Activated T-helper 1 cell treated with Interleukin-2 at 50 U/mL for 16 hours (primary cell): ENCODE results near the gene CLMN.
"Not testable (repeated sequence)": the region's sequence is repeated elsewhere in the genome, so short reads cannot be mapped to it uniquely, and the experiment has no call there.

Source experiments
- DNase-seq: peaks from one replicate; pipeline ENCODE4 v3.0.0-alpha.2; 2020; ENCODE audit warnings: low read depth

The CLMN gene

GRCh38 chr14:95285566-95285965 lies 34.1 kb downstream of the CLMN start:
- DNase-seq, result no peak

DNA sequence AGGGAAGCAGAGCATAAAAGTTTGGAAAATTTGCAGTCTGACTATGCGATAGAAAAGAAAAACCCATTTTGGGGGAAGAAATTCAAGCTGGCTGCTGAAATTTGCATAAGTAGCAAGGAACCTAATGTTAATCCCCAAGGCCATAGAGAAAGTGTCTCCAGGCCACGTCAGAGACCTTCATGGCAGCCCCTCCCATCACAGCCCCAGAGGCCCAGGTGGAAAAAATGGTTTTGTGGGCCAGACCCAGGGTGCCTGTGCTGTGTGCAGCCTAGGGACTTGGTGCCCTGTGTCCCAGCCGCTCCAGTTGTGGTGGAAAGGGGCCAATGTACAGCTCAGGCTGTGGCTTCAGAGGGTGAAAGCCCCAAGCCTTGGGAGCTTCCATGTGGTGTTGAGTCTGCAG lies 35.9 kb downstream of the CLMN start:
- not testable (repeated sequence) for DNase-seq

DNA sequence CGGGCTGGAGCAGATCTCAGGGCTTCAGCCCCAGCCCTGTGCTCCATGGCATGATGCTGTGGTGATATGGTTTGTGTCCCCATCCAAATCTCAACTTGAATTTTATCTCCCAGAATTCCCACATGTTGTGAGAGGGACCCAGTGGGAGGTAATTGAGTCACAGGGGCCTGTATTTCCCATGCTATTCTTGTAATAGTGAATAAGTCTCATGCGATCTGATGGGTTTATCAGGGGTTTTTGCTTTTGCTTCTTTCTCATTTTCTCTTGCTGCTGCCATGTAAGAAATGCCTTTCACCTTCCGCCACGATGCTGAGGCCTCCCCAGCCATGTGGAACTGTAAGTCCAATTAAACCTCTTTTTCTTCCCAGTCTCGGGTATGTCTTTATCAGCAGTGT lies 36.7 kb downstream of the CLMN start:
- DNase-seq, result not testable (repeated sequence)

DNA sequence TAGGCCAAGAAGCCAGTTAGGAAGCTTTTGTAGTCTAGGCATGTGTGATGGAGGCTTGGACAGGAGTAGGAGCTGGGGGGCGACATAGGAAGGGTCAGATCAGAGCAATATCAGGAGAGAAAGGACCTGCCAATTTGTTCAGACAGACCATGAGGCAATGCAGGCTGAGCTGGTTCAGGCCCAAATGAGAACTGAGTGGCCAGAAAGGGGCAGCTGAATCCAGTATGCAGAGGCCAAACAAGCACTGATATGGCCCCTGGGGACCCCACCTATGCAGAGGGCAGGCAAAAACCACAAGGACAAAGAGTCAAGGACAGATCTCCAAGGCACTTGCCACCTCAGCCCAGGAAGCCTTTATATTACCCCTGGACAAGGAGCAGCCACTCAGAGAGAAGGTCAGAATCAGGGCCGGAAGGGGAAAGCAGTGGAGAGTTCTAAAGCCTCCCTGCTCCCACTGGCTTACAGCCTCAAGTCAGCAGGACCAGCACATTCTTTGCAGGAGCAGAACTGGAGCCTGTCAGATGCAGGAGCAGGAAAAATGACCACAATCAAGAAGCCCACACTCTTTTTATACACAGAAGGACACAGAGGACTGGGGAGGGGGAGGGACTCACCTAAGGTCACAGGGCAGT lies 37.2 kb downstream of the CLMN start:
- DNase-seq, result no peak

DNA sequence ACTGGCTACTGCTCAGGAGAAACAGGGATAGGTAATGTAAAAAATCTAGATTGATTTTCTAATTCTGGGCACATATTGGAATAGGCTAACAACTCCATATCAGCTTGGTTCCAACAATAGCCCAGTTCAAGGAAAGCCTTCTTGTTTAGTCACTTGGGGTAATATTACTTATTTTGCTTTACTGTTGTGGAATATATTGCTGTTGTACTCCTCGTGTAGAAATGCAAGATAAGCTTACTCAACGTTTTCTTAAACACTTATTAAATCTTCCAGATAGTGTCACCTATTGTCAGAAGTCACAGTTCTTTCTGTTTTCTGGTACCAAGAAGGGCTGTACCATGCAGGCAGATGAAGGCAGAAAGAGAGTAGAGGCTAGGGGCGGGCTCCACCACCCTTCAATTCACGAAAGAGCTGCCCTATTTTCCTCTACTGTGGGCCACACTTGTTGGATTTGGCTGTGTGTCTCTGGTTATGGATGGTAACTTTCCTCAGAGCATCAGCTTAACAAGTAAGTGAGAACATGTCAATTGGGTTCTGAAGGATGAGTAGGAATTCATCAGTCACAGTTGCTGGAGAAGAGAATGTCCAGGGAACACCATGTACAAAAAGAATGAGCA lies 38.0 kb downstream of the CLMN start:
- DNase-seq, result no peak

DNA sequence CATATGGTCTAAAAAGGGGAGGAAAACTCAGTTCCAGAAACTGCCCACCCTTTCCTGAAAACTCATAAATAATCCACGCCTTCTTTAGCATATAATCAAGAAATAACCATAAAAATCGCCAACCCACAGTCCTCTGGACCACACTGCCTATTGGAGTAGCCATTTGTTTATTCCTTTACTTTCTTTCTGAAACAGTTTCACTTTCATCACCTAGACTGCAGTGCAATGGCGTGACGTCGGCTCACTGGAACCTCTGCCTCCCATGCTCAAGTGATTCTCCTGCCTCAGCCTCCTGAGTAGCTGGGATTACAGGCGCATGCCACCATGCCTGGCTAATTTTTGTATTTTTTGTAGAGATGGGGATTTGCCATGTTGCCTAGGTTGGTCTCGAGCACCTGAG lies 44.2 kb downstream of the CLMN start:
- DNase-seq, result no peak

DNA sequence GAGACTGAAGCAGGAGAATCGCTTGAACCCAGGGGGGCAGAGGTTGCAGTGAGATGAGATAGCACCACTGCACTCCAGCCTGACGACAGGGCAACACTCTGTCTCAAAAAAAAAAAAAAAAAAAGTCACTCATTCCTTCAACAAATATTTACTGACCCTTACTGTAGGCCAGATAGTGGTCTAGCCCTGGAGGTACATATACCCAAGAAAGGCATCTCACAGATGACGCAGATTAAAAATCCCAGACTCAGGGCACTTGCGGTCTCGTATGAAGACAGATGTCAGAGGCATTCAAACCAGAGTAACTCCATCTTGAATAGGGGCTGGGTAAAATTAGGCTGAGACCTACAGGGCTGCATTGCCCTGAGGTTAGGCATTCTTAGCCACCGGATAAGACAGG lies 44.8 kb downstream of the CLMN start:
- DNase-seq, result no peak

DNA sequence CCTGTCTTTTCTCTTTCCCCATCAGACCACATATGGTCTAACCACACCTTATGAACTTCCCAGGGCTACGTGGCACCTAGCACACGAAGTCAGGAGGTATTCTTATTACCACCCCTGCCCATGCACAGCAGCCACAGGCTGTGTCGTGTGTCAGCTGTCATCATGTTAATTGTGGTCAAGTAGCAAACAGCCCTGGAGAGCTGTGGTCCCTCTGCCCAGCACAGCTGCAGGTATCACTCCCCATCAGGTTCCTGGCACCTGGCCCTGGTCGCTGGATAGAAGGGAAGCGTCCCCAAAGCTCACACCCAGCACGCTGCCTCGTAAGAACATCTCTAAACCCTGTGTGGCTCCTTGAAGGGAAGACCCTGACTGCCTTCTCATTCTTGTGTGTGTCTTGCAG lies 45.4 kb downstream of the CLMN start:
- DNase-seq, result no peak

- DNase-seq, result no peak
Measured at GRCh38 chr14:95273001-95273978, 46.4 kb downstream of the CLMN start.

GRCh38 chr14:95272057-95272456 lies 47.7 kb downstream of the CLMN start:
- no peak for DNase-seq

GRCh38 chr14:95270203-95270602 lies 49.5 kb downstream of the CLMN start:
- DNase-seq, result no peak

DNA sequence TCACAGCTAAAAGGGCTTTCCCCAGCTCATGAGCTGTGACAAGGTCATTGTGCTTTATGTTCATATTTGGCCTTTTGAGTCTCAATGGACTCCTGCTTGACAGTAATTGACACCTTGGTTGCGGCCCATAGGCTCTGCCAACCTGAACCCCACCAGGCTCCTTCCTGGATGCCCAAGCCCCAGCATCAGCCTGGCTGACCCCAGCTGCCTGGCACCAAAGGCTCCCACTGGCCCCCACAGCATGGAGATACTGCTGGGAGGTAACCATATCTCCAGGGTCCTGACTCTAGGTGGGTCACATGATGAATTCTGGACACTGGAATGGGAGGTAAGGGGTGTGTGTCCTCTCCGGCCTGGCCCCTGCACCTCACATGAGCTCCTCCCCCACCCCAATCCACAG lies 50.2 kb downstream of the CLMN start:
- no peak for DNase-seq

DNA sequence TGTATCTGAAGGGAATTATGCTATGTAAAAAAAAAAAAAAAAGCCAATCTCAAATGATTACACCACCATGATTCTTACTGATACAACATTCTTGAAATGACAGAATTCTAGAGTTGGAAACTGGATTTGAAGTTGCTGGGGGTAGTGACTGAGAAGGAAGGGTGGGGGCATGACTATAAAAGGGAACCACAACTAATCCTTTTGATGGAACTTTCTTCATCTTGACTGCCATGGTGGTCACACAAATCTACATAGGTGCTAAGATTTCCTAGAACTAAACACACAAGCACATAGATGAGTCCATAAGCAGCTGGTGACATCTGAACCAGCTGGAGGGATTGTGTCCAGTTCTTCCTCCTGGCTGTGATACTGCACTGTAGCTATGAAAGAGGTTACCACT lies 51.4 kb downstream of the CLMN start:
- DNase-seq, result no peak

- no peak for DNase-seq
Measured at GRCh38 chr14:95267306-95267705, 52.4 kb downstream of the CLMN start.

GRCh38 chr14:95265106-95266094 lies 54.3 kb downstream of the CLMN start:
- DNase-seq, result no peak

- DNase-seq, result no peak
Measured at GRCh38 chr14:95264271-95264973, 55.3 kb downstream of the CLMN start.

DNA sequence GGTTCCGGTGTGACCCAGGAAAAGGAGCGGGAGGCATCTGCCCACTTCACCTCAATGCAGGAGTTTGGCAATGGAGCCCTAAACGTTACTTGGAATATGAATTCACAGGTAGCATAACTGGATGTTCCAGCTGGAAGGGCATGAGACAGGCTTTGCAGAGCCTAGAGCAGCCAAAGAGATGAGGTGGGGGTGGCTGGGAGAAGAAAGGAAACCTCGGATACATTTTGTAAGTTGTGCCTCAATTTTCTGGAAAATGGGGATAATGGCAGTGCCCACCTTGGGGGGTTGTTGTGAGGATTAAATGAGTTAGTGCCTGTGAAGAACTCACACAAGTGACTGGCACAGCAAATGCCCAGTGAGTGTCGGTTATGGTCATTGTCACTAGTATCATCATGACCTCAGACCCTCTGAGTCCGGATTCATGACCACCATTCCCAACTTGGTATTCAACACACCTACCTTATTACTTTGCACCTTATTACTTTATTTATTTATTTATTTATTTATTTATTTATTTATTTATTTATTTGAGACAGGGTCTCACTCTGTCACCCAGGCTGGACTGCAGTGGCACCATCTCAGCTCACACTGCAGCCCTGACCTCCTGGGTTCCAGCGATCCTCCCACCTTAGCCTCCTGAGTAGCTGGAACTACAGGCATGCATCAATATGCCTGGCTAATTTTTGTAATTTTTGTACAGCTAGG lies 56.0 kb downstream of the CLMN start:
- no peak for DNase-seq

GRCh38 chr14:95262511-95262891 lies 57.2 kb downstream of the CLMN start:
- no peak for DNase-seq

GRCh38 chr14:95261616-95262510 lies 57.8 kb downstream of the CLMN start:
- DNase-seq, result no peak
